Inferior parietal cortex (tissue), 1 donor: ENCODE data around the gene CLECL1.

Source experiments
- DNase-seq: peaks from one replicate; pipeline ENCODE4 v3.0.0-alpha.2; 2016; ENCODE audit errors: extremely low spot score

Gene CLECL1

GRCh38 chr12:9732921-9733461 is at the start of gene CLECL1:
Gene CLECL1, minus strand, starts transcription at chr12:9733097.
- no peak for DNase-seq

- DNase-seq: no peak
These were observed 48.5 kb upstream of the CLECL1 start for GRCh38 chr12:9781360-9781759.

GRCh38 chr12:9779209-9779608 is 46.3 kb upstream of the CLECL1 start:
- no peak for DNase-seq

GRCh38 chr12:9776781-9777180 is 43.9 kb upstream of the CLECL1 start:
- DNase-seq: no peak

GRCh38 chr12:9773216-9773877 is 40.5 kb upstream of the CLECL1 start:
- no peak for DNase-seq

- DNase-seq: no peak
These were observed 30.1 kb upstream of the CLECL1 start for GRCh38 chr12:9763025-9763424.

- DNase-seq: no peak
These were observed 29.5 kb upstream of the CLECL1 start for GRCh38 chr12:9762369-9762768.

GRCh38 chr12:9761419-9761781 is 28.5 kb upstream of the CLECL1 start:
- no peak for DNase-seq

GRCh38 chr12:9760699-9761418 is 28.0 kb upstream of the CLECL1 start, which contains the start of gene CD69:
Gene CD69, minus strand, starts transcription at chr12:9760901. Its CDS starts 81 bp downstream, at chr12:9760820.
- no peak for DNase-seq

GRCh38 chr12:9760120-9760519 is 27.2 kb upstream of the CLECL1 start:
- DNase-seq: no peak

- DNase-seq: no peak
These were observed 26.8 kb upstream of the CLECL1 start for GRCh38 chr12:9759694-9760093.

GRCh38 chr12:9758119-9758518 is 25.2 kb upstream of the CLECL1 start:
- no peak for DNase-seq

- no peak for DNase-seq
These were observed 24.6 kb upstream of the CLECL1 start for GRCh38 chr12:9757433-9758025.

- no peak for DNase-seq
These were observed 23.8 kb upstream of the CLECL1 start for GRCh38 chr12:9756706-9757105.

- DNase-seq: no peak
These were observed 23.3 kb upstream of the CLECL1 start for GRCh38 chr12:9756170-9756569.

GRCh38 chr12:9755567-9755966 is 22.7 kb upstream of the CLECL1 start:
- DNase-seq: no peak

- no peak for DNase-seq
These were observed 22.1 kb upstream of the CLECL1 start for GRCh38 chr12:9755035-9755434.

- DNase-seq: no peak
These were observed 21.4 kb upstream of the CLECL1 start for GRCh38 chr12:9754099-9754927.

GRCh38 chr12:9753498-9753897 is 20.6 kb upstream of the CLECL1 start:
- DNase-seq: no peak

GRCh38 chr12:9753073-9753472 is 20.2 kb upstream of the CLECL1 start:
- DNase-seq: no peak

- DNase-seq: no peak
These were observed 19.4 kb upstream of the CLECL1 start for GRCh38 chr12:9752145-9752933.
